ENCODE measurements around the gene MRGPRD.

- TF ChIP-seq FOXK2 (IDR thresholded peaks at IDR 0.05) (no peak), SP1 (IDR thresholded peaks at IDR 0.05) (no peak), ARNT (IDR thresholded peaks at IDR 0.05) (no peak), HDGF (IDR thresholded peaks at IDR 0.05; ENCODE audit: borderline replicate concordance) (no peak), ELF4 (IDR thresholded peaks at IDR 0.05) (no peak)
Measured at GRCh38 chr11:68946416-68947090, 34.2 kb downstream of the MRGPRD start.

Data from HEK293T (cell line).